ENCODE data around the gene LRRC42. TPM values are rescaled to one million over a fixed set of nuclear protein-coding genes. Genes with fewer than 3 reads are reported as not detected.
A peak's percentile ranks its signal among the peaks of the same experiment; 100 is the strongest.

LRRC42 gene
- total RNA-seq, 1 donor, result 38.7 TPM

DNA sequence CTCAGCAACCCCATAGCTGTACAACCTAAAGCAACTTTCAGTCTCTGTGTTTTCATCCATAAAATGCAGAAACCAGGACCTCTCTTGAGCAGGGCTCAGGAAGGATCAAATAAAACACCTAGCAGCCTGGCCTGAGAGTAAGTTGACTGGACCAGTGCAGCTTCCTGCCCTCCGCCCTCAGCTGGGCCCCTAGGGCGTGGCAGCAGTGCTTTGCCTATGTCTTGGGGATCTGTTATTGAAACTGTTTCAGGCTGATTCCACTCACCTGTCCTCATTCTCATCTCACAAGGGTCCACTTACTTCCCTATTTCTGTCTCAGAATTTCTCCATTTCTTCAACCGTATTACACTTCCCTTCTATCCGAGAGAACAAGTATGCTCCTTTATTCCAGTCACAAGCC lies 17.3 kb downstream of the LRRC42 start:
- no peak overlapping the region for H3K4me3 ChIP-seq (ENCODE audit: insufficient read depth, low read length)
- H3K27ac ChIP-seq (ENCODE audit: low read depth, low read length), result no peak overlapping the region
- H3K79me2 ChIP-seq (ENCODE audit: insufficient read depth, low read length), result no peaks in the 10 kb centered on the region
- H3K9me3 ChIP-seq (ENCODE audit: low read depth, low read length), result no peaks in the 10 kb centered on the region
- H3K27me3 ChIP-seq (ENCODE audit: insufficient read depth, low read length), result no peaks in the 10 kb centered on the region
- H3K36me3 ChIP-seq (ENCODE audit: insufficient read depth, low read length), result peaks cover 65% of the 10 kb centered on the region
- H2AFZ ChIP-seq (ENCODE audit: low read length), result no peak overlapping the region
- H3K4me2 ChIP-seq (ENCODE audit: insufficient read depth, low read length), result no peak overlapping the region
- peaks cover 5% of the 10 kb centered on the region for H3K4me1 ChIP-seq (ENCODE audit: insufficient read depth, low read length)
- H4K20me1 ChIP-seq (ENCODE audit: insufficient read depth, low read length), result peaks cover 5% of the 10 kb centered on the region
- no peak for DNase-seq (ENCODE audit: insufficient read length, low spot score, missing footprints)
- TF ChIP-seq CTCF (IDR thresholded peaks at IDR 0.05; ENCODE audit: extremely low read depth, low read depth, low read length), result no peak

DNA sequence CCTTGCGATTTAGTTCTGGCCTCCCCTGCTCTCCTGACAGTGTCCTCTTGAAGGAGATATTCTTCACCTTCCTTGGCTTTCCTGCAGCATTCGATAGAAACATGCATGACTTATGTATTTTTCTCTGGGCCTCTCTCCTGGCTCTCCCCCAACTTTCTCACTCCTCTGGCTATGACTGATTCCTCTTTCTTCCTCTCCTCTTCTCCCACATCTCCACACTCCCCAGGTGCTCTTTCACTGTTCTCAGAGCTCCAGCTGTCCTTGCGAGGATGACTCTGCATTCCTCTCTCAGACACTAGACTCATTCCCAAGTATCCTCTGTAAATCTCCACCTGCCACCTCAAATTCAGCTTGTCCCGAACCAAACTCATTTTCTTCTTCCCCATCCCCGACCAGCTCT lies 18.0 kb downstream of the LRRC42 start:
- Histone ChIP-seq H3K4me2 (ENCODE audit: insufficient read depth, low read length) (no peak overlapping the region), H4K20me1 (ENCODE audit: insufficient read depth, low read length) (peaks cover 5% of the 10 kb centered on the region), H3K4me1 (ENCODE audit: insufficient read depth, low read length) (peaks cover 5% of the 10 kb centered on the region), H2AFZ (ENCODE audit: low read length) (no peak overlapping the region), H3K79me2 (ENCODE audit: insufficient read depth, low read length) (no peaks in the 10 kb centered on the region), H3K9me3 (ENCODE audit: low read depth, low read length) (no peaks in the 10 kb centered on the region), H3K27me3 (ENCODE audit: insufficient read depth, low read length) (no peaks in the 10 kb centered on the region), H3K27ac (ENCODE audit: low read depth, low read length) (no peak overlapping the region), H3K4me3 (ENCODE audit: insufficient read depth, low read length) (no peak overlapping the region), H3K36me3 (ENCODE audit: insufficient read depth, low read length) (peaks cover 61% of the 10 kb centered on the region)
- TF ChIP-seq CTCF (IDR thresholded peaks at IDR 0.05; ENCODE audit: extremely low read depth, low read depth, low read length), result no peak
- peak; percentile 62 for DNase-seq (ENCODE audit: insufficient read length, low spot score, missing footprints)

- Histone ChIP-seq H3K36me3 (ENCODE audit: insufficient read depth, low read length) (peaks cover 48% of the 10 kb centered on the region), H3K27ac (ENCODE audit: low read depth, low read length) (no peak overlapping the region), H2AFZ (ENCODE audit: low read length) (no peak overlapping the region), H4K20me1 (ENCODE audit: insufficient read depth, low read length) (peaks cover 5% of the 10 kb centered on the region), H3K4me3 (ENCODE audit: insufficient read depth, low read length) (no peak overlapping the region), H3K27me3 (ENCODE audit: insufficient read depth, low read length) (no peaks in the 10 kb centered on the region), H3K4me2 (ENCODE audit: insufficient read depth, low read length) (no peak overlapping the region), H3K9me3 (ENCODE audit: low read depth, low read length) (no peaks in the 10 kb centered on the region), H3K79me2 (ENCODE audit: insufficient read depth, low read length) (no peaks in the 10 kb centered on the region), H3K4me1 (ENCODE audit: insufficient read depth, low read length) (peaks cover 8% of the 10 kb centered on the region)
- no peak for DNase-seq (ENCODE audit: insufficient read length, low spot score, missing footprints)
- TF ChIP-seq CTCF (IDR thresholded peaks at IDR 0.05; ENCODE audit: extremely low read depth, low read depth, low read length), result no peak
These were observed 20.6 kb downstream of the LRRC42 start for GRCh38 chr1:53966794-53967193.

- Histone ChIP-seq H3K4me3 (ENCODE audit: insufficient read depth, low read length) (no peak overlapping the region), H3K4me2 (ENCODE audit: insufficient read depth, low read length) (no peak overlapping the region), H3K36me3 (ENCODE audit: insufficient read depth, low read length) (peaks cover 40% of the 10 kb centered on the region), H3K9me3 (ENCODE audit: low read depth, low read length) (no peaks in the 10 kb centered on the region), H3K27ac (ENCODE audit: low read depth, low read length) (no peak overlapping the region), H3K27me3 (ENCODE audit: insufficient read depth, low read length) (no peaks in the 10 kb centered on the region), H4K20me1 (ENCODE audit: insufficient read depth, low read length) (peaks cover 5% of the 10 kb centered on the region), H2AFZ (ENCODE audit: low read length) (no peak overlapping the region), H3K4me1 (ENCODE audit: insufficient read depth, low read length) (peaks cover 8% of the 10 kb centered on the region), H3K79me2 (ENCODE audit: insufficient read depth, low read length) (no peaks in the 10 kb centered on the region)
- no peak for DNase-seq (ENCODE audit: insufficient read length, low spot score, missing footprints)
- no peak for TF ChIP-seq CTCF (IDR thresholded peaks at IDR 0.05; ENCODE audit: extremely low read depth, low read depth, low read length)
These were observed 21.4 kb downstream of the LRRC42 start for GRCh38 chr1:53967409-53968124.
